Upper lobe of left lung (tissue), 6 donors: Measurements from ENCODE around the gene COQ10A. TPM values are rescaled to one million over a fixed set of nuclear protein-coding genes. Genes with fewer than 3 reads are reported as not detected.

Experiments
- ATAC-seq, 2 donors: fragments of 200-7000 bp; cut with Tn5 transposase; one replicate each; pipeline ENCODE4 v1.9.1; 2022; ENCODE audit warnings: mild to moderate bottlenecking in 2 of 2, moderate library complexity in 2 of 2; ENCODE audit not compliant: low FRiP score in 2 of 2
- DNase-seq, 2 donors: peaks; one replicate each; pipeline ENCODE4 v3.0.0-alpha.2; 2019 to 2020
- H3K27ac ChIP-seq, 4 donors: fragments of 200-600 bp; sonication (generic); one replicate each; pipeline ENCODE4 v1.5.1; 2016 to 2019
- H3K27me3 ChIP-seq, 4 donors: fragments of 200-600 bp; sonication (generic); one replicate each; pipeline ENCODE4 v1.5.1; 2017 to 2019
- H3K36me3 ChIP-seq, 4 donors: fragments of 200-600 bp; sonication (generic); one replicate each; pipeline ENCODE4 v1.5.1; 2016 to 2019
- H3K4me1 ChIP-seq, 4 donors: fragments of 200-600 bp; sonication (generic); one replicate each; pipeline ENCODE4 v1.5.1; 2018 to 2019
- H3K4me3 ChIP-seq, 4 donors: fragments of 200-600 bp; sonication (generic); one replicate each; pipeline ENCODE4 v1.5.1; 2017 to 2019; ENCODE audit warnings: mild to moderate bottlenecking in 2 of 4, moderate library complexity in 1 of 4
- H3K9me3 ChIP-seq, 4 donors: fragments of 200-600 bp; sonication (generic); one replicate each; pipeline ENCODE4 v1.5.1; 2018 to 2019
- CTCF ChIP-seq, 6 experiments: fragments of 450-650 bp in 4 of 6; fragments of 200-600 bp in 2 of 6; sonication (generic) in 2 of 6; IDR thresholded peaks; one replicate each; pipeline ENCODE4 v1.5.1; 2016 to 2019; ENCODE audit warnings: antibody characterized with exemption in 6 of 6
- EP300 ChIP-seq, 4 donors: sonication (generic); formaldehyde crosslinking; IDR thresholded peaks; one replicate each; pipeline ENCODE4 v1.5.1; 2017; ENCODE audit warnings: antibody characterized with exemption in 4 of 4, control low read depth in 2 of 4
- POLR2A ChIP-seq, 4 donors: fragments of 450-650 bp; IDR thresholded peaks; one replicate each; pipeline ENCODE4 v1.5.1; 2016 to 2017; ENCODE audit warnings: antibody characterized with exemption in 4 of 4, mild to moderate bottlenecking in 2 of 4
- POLR2AphosphoS5 ChIP-seq, 2 donors: sonication (generic); formaldehyde crosslinking; IDR thresholded peaks; one replicate each; pipeline ENCODE4 v1.5.1; 2017; ENCODE audit warnings: antibody characterized with exemption in 2 of 2
- WGBS, 2 donors: methylation state at CpG; one replicate each; pipeline ENCODE4 v1.1.5; 2017 to 2018; 5-methylcytosine and 5-hydroxymethylcytosine counted together
- total RNA-seq, 6 donors: library from RNA; depleted of rRNA in 4 of 6; stranded (reverse); fragments of >200 nt in 4 of 6; gene quantifications; one replicate each; pipeline versions ENCODE4 v1.1.0 to v1.2.1, GENCODE V29; 2016 to 2021
- donor health status: DM: no; HTN: no; CAD: no; lungs with moderate emphysema.
- donor health status: DM: no; HTN: yes; CAD: no; lungs with severe emphysema.

The COQ10A gene
- total RNA-seq, 6 donors from 2014 or later, result 12.8 to 26.3 (median 17.5) TPM

GRCh38 chr12:56304276-56304675 lies 37.5 kb downstream of the COQ10A start:
- 93 to 94% methylated on average over 3 of the region's 3 CpGs for WGBS, 2 donors
- H3K27me3 ChIP-seq, result no peaks in the 10 kb centered on the region
- peaks cover 0 to 25% (median 11%) of the 10 kb centered on the region in 4 donors for H3K36me3 ChIP-seq
- ATAC-seq (no peak), DNase-seq (no peak)
- H3K4me1 ChIP-seq, result peaks cover 8 to 22% (median 10%) of the 10 kb centered on the region in 4 donors
- no peak overlapping the region for H3K4me3 ChIP-seq
- H3K9me3 ChIP-seq, result no peaks in the 10 kb centered on the region
- no peak overlapping the region for H3K27ac ChIP-seq
- TF ChIP-seq POLR2AphosphoS5 (IDR thresholded peaks at IDR 0.05) (no peak), EP300 (IDR thresholded peaks at IDR 0.05) (no peak), POLR2A (IDR thresholded peaks at IDR 0.05) (no peak), CTCF (IDR thresholded peaks at IDR 0.05) (no peak)

- Histone ChIP-seq H3K4me1 (peaks cover 7 to 19% (median 9%) of the 10 kb centered on the region in 4 donors), H3K36me3 (peaks cover 0 to 32% (median 16%) of the 10 kb centered on the region in 4 donors), H3K9me3 (no peaks in the 10 kb centered on the region), H3K4me3 (no peak overlapping the region), H3K27ac (no peak overlapping the region), H3K27me3 (no peaks in the 10 kb centered on the region)
- TF ChIP-seq POLR2A (IDR thresholded peaks at IDR 0.05), result no peak
- WGBS, 2 donors, result 91 to 97% methylated on average over 8 of the region's 8 CpGs
- DNase-seq (no peak), ATAC-seq (no peak)
These were observed 38.3 kb downstream of the COQ10A start for GRCh38 chr12:56304872-56305590.

DNA sequence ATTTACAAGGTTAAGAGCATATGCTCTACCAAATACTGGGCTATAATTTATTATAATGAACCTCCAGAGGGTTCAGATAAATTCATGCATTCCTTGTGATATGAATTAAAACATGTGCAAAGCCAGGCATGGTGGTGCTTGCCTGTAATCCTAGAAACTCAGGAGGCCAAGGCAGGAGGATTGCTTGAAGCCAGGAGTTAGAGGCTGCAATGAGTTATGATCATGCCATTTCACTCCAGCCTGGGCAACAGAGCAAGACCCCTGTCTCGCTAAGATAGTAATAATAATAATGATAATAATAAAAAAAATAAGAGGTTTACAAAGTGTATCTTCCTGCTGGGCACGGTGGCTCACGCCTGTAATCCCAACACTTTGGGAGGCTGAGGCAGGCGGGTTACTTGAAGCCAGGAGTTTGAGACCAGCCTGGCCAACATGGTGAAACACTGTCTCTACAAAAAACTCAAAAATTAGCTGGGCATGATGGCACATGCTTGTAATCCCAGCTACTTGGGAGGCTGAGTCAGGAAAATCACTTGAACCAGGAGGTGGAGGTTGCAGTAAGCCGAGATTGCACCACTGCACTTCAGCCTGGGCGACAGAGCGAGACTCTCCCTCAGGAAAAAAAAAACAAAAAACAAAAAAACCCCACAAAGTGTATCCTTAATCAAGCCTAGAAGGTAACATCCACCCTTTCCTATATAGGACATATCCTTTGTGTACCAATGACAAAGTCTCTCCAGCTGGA lies 40.7 kb downstream of the COQ10A start:
- no peak for ATAC-seq
- WGBS, 2 donors, result 97% methylated on average over 7 of the region's 7 CpGs
- DNase-seq, result no peak
- H3K27ac ChIP-seq, result no peak overlapping the region
- H3K36me3 ChIP-seq, result peaks cover 0 to 49% (median 21%) of the 10 kb centered on the region in 4 donors
- no peak overlapping the region for H3K4me3 ChIP-seq
- no peaks in the 10 kb centered on the region for H3K27me3 ChIP-seq
- H3K4me1 ChIP-seq, result no peaks in the 10 kb centered on the region
- no peaks in the 10 kb centered on the region for H3K9me3 ChIP-seq
- no peak for TF ChIP-seq POLR2A (IDR thresholded peaks at IDR 0.05)
- TF ChIP-seq CTCF (IDR thresholded peaks at IDR 0.05), result no peak
- no peak for TF ChIP-seq EP300 (IDR thresholded peaks at IDR 0.05)
- no peak for TF ChIP-seq POLR2AphosphoS5 (IDR thresholded peaks at IDR 0.05)

- Histone ChIP-seq H3K27ac (no peak overlapping the region), H3K4me1 (no peaks in the 10 kb centered on the region), H3K4me3 (no peak overlapping the region), H3K36me3 (peaks cover 0 to 61% (median 26%) of the 10 kb centered on the region in 4 donors), H3K9me3 (no peaks in the 10 kb centered on the region), H3K27me3 (no peaks in the 10 kb centered on the region)
- TF ChIP-seq CTCF (IDR thresholded peaks at IDR 0.05) (no peak), EP300 (IDR thresholded peaks at IDR 0.05) (no peak), POLR2AphosphoS5 (IDR thresholded peaks at IDR 0.05) (no peak), POLR2A (IDR thresholded peaks at IDR 0.05) (no peak)
- ATAC-seq, result no peak
- DNase-seq, result no peak
- 87 to 92% methylated on average over 3 of the region's 3 CpGs for WGBS, 2 donors
These were observed 42.0 kb downstream of the COQ10A start for GRCh38 chr12:56308714-56309113.

- Histone ChIP-seq H3K4me3 (no peak overlapping the region), H3K27me3 (no peaks in the 10 kb centered on the region), H3K27ac (no peak overlapping the region), H3K9me3 (no peaks in the 10 kb centered on the region), H3K4me1 (peaks cover 8 to 11% (median 9%) of the 10 kb centered on the region in 4 donors), H3K36me3 (peaks cover 0 to 66% (median 28%) of the 10 kb centered on the region in 4 donors)
- ATAC-seq (no peak), DNase-seq (no peak)
- no peak for TF ChIP-seq POLR2A (IDR thresholded peaks at IDR 0.05)
- no peak for TF ChIP-seq EP300 (IDR thresholded peaks at IDR 0.05)
- no peak for TF ChIP-seq CTCF (IDR thresholded peaks at IDR 0.05)
- TF ChIP-seq POLR2AphosphoS5 (IDR thresholded peaks at IDR 0.05), result no peak
- WGBS, 2 donors, result 96 to 97% methylated on average over 12 of the region's 12 CpGs
These were observed 44.3 kb downstream of the COQ10A start for GRCh38 chr12:56311003-56311402.
